ENCODE data around the gene TULP1.
"Not testable (repeated sequence)": the region's sequence is repeated elsewhere in the genome, so short reads cannot be mapped to it uniquely, and the experiment has no call there.

TULP1 gene

DNA sequence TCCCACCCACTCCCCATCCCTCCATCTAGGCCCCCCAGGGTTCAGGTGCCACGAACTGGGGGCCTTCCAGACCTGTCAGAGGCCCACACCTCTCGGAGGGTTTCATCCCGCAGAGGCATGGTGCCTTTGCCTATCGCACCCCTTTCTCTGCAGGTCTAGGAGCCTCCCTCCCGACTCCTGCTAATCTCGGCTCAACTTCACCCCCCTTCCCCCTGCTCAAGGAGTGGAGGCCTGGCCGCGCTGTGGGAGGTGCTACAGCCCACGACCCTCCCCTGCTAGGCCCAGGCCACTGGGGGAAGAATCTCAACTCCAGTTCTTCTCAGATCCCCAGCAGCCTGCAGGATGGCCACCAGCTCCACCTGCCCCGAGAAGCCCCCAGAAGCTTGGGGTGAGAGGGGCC lies at the start of gene TULP1:
Gene TULP1, minus strand, starts transcription at position 157 of the 400 bp plus-strand sequence. Its CDS starts 38 bp downstream, at position 119.
- DNase-seq (ENCODE audit: low read depth, low spot score), result no peak

GRCh38 chr6:35562060-35562459 lies 49.4 kb upstream of the TULP1 start:
- no peak for DNase-seq (ENCODE audit: low read depth, low spot score)

DNA sequence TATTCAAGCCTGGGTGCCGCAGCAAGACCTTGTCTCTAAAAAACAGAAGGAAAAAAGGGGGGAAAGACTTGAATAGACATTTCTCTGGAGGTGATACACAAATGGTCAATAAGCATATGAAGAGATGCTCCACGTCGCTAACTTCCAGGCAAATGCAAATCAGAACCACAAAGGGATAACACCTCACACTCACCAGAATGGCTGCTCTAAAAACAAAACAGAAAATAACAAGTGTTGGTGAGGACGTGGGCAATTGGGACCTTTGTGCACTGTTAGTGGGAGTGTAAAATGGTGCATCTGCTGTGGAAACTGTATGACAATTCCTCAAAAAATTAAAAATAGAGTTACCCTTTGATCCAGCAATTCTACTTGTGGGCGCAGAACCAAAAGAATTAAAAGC lies 48.4 kb upstream of the TULP1 start:
- DNase-seq (ENCODE audit: low read depth, low spot score), result no peak

- DNase-seq (ENCODE audit: low read depth, low spot score), result no peak
These were observed 45.9 kb upstream of the TULP1 start for GRCh38 chr6:35558571-35558970.

DNA sequence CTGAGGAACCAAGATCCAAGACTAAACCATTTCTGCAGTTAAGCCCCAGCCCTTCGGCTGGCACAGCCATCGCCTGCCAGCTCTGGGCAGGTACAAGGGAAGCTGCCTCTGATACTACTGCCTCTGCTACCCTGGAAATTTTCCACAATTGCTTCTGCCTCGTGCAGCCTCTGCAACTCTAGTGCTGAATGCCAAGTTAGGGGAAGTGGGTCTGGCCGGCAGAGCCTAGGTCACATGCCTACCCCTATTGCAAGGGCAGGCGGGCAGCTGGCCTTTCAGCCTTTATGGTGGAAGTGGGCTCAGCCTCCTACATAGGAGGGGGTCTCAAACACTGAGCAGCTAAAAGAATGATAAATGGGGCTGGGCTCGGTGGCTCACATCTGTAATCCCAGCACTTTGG lies 44.5 kb upstream of the TULP1 start:
- DNase-seq (ENCODE audit: low read depth, low spot score), result no peak

GRCh38 chr6:35554811-35555210 lies 42.1 kb upstream of the TULP1 start:
- no peak for DNase-seq (ENCODE audit: low read depth, low spot score)

DNA sequence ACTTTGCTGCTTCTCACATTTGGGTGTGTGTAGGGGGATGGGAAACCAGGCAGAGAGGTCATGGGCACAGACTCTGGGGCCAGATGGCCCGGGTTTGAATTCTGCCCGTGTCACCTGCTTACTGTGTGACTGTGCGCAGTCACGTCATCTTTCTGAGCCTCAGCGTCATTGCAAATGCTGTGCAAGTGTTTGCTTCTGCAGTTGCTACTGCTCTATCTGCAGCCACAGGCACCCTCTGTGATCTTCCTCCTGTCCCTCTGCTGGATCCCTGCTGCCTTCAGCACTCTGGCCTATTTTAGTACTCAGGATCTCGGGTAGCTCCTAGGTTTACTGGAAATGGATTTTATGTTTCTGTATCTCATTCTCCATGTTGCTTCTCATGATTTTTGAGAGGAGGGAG lies 40.6 kb upstream of the TULP1 start:
- no peak for DNase-seq (ENCODE audit: low read depth, low spot score)

- DNase-seq (ENCODE audit: low read depth, low spot score), result no peak
These were observed 39.7 kb upstream of the TULP1 start for GRCh38 chr6:35552285-35552917.

DNA sequence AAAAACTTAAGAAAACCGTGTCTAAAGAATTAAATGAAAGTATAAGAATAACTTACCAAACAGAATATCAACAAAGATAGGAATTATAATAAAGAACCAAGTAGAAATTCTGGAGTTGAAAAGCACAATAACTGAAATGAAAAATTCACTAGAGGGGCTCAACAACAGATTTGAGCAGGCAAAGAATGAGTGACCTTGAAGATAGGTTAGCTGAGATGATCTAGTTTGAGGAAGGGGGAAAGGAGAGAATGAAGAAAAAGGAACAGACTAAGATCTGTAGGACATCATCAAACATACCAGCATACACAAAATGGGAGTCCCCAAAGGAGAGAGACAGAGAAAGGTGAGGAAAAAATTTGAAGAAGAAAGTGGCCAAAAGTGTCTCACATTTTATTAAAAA lies 37.7 kb upstream of the TULP1 start:
- DNase-seq (ENCODE audit: low read depth, low spot score), result no peak

GRCh38 chr6:35547676-35548075 lies 35.0 kb upstream of the TULP1 start:
- no peak for DNase-seq (ENCODE audit: low read depth, low spot score)

GRCh38 chr6:35544769-35545361 lies 32.2 kb upstream of the TULP1 start:
- DNase-seq (ENCODE audit: low read depth, low spot score), result no peak

GRCh38 chr6:35543459-35544193 lies 30.9 kb upstream of the TULP1 start:
- no peak for DNase-seq (ENCODE audit: low read depth, low spot score)

GRCh38 chr6:35541836-35542235 lies 29.1 kb upstream of the TULP1 start:
- no peak for DNase-seq (ENCODE audit: low read depth, low spot score)

- DNase-seq (ENCODE audit: low read depth, low spot score), result no peak
These were observed 26.5 kb upstream of the TULP1 start for GRCh38 chr6:35539223-35539622.

- not testable (repeated sequence) for DNase-seq (ENCODE audit: low read depth, low spot score)
These were observed 23.2 kb upstream of the TULP1 start for GRCh38 chr6:35535847-35536246.

- no peak for DNase-seq (ENCODE audit: low read depth, low spot score)
These were observed 21.9 kb upstream of the TULP1 start for GRCh38 chr6:35534407-35535170.

- DNase-seq (ENCODE audit: low read depth, low spot score), result no peak
These were observed 21.3 kb upstream of the TULP1 start for GRCh38 chr6:35533981-35534380.

DNA sequence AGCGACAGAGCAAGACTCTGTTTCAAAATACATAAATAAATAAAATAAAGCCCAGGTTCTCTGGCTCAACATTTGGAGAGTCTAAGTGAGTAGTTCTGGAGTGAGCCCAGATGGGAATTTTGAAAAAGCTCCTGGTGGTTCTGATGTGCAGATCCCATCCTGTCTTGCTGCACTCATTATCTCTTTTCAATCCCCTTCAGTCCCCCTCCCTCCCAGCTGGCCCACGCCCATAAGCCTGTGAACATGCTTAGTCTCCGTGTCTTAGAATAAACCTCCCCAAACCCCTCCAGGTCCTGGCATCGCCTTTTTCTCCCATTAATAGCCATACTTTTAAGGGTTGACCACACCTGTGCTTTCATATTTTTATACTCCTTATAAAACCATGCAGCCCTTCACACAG lies 19.4 kb upstream of the TULP1 start:
- DNase-seq (ENCODE audit: low read depth, low spot score), result no peak

DNA sequence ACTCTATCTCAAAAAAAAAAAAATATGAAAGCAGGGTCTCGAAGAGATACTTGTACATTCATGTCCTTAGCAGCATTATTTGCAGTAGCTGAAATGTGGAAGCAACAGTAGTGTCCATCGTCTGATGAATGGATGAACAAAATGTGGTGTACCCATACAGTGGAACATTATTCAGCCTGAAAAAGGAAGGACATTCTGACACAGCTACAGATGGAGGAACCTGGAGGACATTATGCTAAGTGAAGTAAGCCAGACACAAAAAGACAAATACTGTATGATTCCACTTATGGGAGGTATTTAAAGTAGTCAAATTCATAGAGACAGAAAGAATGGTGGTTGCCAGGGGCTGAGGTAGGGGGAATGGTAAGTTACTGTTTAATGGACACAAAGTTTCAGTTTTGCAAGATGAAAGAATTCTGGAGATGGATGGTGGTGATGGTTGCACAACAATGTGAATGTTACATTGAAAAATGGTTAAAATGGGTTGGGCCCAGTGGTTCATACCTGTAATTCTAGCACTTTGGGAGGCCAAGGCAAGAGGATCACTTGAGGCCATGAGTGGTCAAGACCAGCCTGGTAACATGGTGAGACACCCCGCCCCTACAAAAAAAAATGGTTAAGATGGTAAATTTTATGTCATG lies 11.8 kb upstream of the TULP1 start:
- no peak for DNase-seq (ENCODE audit: low read depth, low spot score)

DNA sequence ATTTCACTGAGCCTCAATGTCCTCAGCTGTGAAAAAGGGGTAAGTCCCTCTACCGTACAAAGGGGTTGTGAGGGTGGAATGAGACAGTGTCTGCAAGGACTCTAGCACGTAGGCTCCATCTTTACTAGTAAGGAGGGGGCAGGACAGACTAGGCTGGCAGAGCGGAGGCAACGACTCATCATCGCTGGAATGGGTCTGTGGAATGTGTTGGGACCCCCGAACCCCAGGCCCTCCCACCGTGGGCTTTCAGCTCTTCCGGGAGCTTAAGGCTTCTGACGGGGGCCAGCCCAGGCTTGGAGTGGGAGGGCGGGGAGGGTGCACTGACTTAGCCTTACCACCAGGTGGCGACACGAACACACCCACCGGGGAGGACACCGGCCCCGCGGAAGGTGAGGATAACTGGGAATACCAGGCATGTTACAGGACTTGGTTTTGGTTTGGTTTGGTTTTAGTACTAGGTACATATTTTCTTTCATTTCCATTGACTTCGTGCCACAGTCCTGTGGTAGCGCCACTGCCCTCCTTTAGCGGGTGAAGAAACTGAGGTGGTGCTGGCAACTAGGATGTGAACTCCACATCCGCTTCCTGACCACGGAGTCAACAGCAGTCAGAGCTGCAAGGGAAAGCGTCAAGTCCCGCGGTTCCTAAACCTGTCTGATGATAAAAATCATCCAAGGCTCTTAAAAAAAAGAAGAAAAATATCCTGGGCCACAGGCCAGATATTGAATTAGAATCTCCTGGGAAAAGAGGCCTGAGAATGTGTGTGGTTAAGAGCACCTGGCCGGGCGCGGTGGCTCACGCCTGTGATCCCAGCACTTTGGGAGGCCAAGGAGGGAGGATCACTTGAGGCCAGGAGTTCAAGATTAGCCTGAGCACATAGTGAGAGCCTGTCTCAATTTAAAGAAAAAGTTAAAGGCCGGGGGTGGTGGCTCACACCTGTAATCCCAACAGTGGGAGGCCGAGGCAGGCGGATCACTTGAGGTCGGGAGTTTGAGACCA lies 10.3 kb upstream of the TULP1 start:
- DNase-seq (ENCODE audit: low read depth, low spot score), result no peak

GRCh38 chr6:35522151-35522550 lies 9.5 kb upstream of the TULP1 start:
- no peak for DNase-seq (ENCODE audit: low read depth, low spot score)

Measured in brain pericyte (primary cell).